ENCODE results near the gene TUBG2. TPM values are rescaled to one million over a fixed set of nuclear protein-coding genes. Genes with fewer than 3 reads are reported as not detected.

The TUBG2 gene
- total RNA-seq, 2 experiments from 2014 or later = 7.5 TPM

DNA sequence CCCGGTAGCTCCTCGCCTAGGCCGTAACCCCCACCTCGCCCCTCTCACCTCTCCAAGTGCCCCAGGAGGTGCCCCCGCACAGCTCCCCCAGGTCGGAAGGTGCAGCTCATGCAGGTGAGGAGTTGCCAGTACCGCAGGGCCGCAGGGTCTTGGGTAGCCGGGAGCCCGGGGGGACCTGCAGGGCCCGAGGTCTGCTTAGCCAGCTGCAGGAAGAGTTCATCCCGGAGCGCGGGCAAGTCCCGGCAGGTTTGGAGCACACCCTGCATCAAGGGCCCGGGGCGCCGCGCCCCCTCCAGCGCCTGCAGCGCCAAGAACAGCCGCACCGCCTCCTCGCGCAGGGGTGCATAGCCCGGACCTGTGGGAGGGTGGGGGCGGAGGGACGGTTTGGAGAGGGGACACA is 13.0 kb downstream of the TUBG2 start:
- Mint-ChIP-seq H3K4me1 (ENCODE audit: low read depth) (peaks cover 23% of the 10 kb centered on the region), H3K4me3 (no peak overlapping the region), H3K36me3 (ENCODE audit: low read depth) (no peaks in the 10 kb centered on the region), H3K27ac (no peak overlapping the region), H3K9me3 (no peaks in the 10 kb centered on the region), H3K27me3 (peaks cover 52% of the 10 kb centered on the region)
- CTCF ChIA-PET = interaction anchor here (1.5 to 2.1 kb wide), 3 partner anchors 8 to 94 kb away, joined by 4 to 9 read pairs (median 8); partner anchors contain the start of gene TUBG2
- intact Hi-C loops (cut with micrococcal nuclease) = no loop called here
- ATAC-seq (no peak), DNase-seq (no peak)
- TF ChIP-seq, protein P1, sequence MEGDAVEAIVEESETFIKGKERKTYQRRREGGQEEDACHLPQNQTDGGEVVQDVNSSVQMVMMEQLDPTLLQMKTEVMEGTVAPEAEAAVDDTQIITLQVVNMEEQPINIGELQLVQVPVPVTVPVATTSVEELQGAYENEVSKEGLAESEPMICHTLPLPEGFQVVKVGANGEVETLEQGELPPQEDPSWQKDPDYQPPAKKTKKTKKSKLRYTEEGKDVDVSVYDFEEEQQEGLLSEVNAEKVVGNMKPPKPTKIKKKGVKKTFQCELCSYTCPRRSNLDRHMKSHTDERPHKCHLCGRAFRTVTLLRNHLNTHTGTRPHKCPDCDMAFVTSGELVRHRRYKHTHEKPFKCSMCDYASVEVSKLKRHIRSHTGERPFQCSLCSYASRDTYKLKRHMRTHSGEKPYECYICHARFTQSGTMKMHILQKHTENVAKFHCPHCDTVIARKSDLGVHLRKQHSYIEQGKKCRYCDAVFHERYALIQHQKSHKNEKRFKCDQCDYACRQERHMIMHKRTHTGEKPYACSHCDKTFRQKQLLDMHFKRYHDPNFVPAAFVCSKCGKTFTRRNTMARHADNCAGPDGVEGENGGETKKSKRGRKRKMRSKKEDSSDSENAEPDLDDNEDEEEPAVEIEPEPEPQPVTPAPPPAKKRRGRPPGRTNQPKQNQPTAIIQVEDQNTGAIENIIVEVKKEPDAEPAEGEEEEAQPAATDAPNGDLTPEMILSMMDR (IDR thresholded peaks at IDR 0.05) = no peak
- POLR2A ChIA-PET = interaction anchor here (0.9 to 1.1 kb wide), 2 partner anchors 94 to 104 kb away, joined by 3 to 4 read pairs; partner anchors contain the start of gene PSMC3IP

- TF ChIP-seq, protein P1 (IDR thresholded peaks at IDR 0.05) = no peak
- ChIA-PET POLR2A (interaction anchor here (1.1 kb wide), 1 partner anchor 106 kb away, joined by 3 read pairs; the partner anchor contains the start of gene MLX), CTCF (interaction anchor here (1.4 to 1.6 kb wide), 4 partner anchors 10 to 95 kb away, joined by 4 to 10 read pairs (median 4); no protein-coding TSS in a partner anchor)
- H3K27me3 Mint-ChIP-seq = peaks cover 52% of the 10 kb centered on the region
- H3K36me3 Mint-ChIP-seq (ENCODE audit: low read depth) = no peaks in the 10 kb centered on the region
- intact Hi-C loops (cut with micrococcal nuclease) = no loop called here
- no peaks in the 10 kb centered on the region for H3K9me3 Mint-ChIP-seq
- ATAC-seq = no peak
- DNase-seq = no peak
- no peak overlapping the region for H3K4me3 Mint-ChIP-seq
- no peak overlapping the region for H3K27ac Mint-ChIP-seq
- peaks cover 31% of the 10 kb centered on the region for H3K4me1 Mint-ChIP-seq (ENCODE audit: low read depth)
These were observed 14.3 kb downstream of the TUBG2 start for GRCh38 chr17:42673266-42673884.

DNA sequence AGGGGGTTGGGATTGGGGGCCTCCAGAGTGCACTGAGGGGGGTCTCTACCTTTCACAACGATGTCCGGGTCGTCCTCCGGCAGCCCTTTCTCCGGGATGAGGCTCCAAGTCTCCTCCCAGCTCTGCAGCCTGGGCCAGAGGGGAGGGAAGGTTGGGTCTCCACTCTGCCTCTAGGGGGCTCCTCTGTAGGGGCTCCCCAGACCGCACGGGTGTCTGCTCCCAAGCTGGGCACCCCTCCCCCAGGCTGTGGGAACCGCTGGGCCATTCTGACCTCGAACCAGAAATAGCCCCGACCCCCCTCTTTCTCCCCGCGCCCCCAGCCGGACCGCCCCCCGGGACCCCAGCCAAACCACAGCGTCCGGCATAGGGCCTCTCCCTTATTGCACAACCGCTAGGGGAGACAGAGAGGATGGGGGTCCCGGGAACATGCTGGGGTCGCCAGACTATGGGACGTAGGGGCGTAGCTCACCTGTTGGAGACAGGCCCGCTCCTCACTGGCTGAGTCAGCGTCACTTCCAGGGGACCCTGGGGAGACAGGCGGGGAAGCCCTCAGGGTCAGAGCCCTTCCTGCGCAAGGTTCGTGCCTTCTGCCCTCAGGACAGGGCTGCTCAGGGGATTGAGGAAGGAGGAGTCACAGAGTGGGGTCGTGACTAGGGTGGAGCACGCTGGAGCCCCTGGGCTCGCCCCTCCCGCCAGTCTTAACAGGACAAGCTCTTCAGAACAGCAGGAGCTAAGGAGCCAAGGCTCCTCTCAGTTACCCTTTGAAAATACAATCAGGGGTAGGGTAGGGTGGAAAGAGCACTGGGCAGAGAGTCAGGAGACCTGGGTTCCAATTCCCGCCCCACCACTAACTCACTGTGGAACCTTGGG is 15.0 kb downstream of the TUBG2 start:
- TF ChIP-seq, protein P1 (IDR thresholded peaks at IDR 0.05) = peak; percentile 69
- peak; percentile 40 for DNase-seq
- no peaks in the 10 kb centered on the region for H3K9me3 Mint-ChIP-seq
- H3K27me3 Mint-ChIP-seq = peaks cover 51% of the 10 kb centered on the region
- H3K27ac Mint-ChIP-seq = no peak overlapping the region
- ATAC-seq = no peak
- no peaks in the 10 kb centered on the region for H3K36me3 Mint-ChIP-seq (ENCODE audit: low read depth)
- CTCF ChIA-PET = interaction anchor here (0.6 to 1.6 kb wide), 4 partner anchors 10 to 96 kb away, joined by 3 to 10 read pairs (median 4); partner anchors contain the start of gene TUBG2
- POLR2A ChIA-PET = interaction anchor here (1.1 kb wide), 1 partner anchor 107 kb away, joined by 3 read pairs; the partner anchor contains the start of gene MLX
- no peak overlapping the region for H3K4me3 Mint-ChIP-seq
- intact Hi-C loops (cut with micrococcal nuclease) = no loop called here
- H3K4me1 Mint-ChIP-seq (ENCODE audit: low read depth) = peaks cover 36% of the 10 kb centered on the region

DNA sequence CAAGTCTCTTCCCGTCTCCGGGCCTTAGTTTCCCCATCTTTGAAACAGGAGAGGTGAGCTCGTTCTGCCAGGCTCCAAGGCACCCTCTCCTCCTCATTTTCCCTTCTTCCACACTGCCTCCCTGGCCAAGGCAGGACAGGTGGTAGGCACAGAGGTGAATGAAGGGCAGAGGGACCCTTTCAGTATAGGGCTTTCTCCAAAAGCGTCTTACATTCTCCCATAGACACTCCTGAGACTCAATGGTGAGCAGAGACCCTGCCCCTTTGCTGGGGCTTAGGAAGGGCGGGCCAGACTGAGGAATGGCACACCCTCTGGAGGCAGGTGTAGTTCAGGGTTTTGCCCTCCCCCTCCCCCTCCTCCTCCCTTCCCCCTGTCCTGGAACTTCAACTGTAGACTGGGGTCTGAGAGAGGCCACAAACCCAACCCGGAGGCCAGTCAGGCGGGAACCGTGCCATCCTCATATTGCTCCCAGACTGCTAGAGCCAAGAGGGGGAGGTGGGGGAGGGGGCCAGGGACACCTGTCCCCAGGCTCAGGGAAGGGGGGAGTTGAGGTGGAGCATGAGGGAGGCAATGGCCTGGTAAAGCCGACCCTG is 15.8 kb downstream of the TUBG2 start:
- H3K9me3 Mint-ChIP-seq = no peaks in the 10 kb centered on the region
- TF ChIP-seq, protein P1 (IDR thresholded peaks at IDR 0.05) = no peak
- peaks cover 40% of the 10 kb centered on the region for H3K4me1 Mint-ChIP-seq (ENCODE audit: low read depth)
- ChIA-PET CTCF (interaction anchor here (0.6 to 1.6 kb wide), 4 partner anchors 9 to 97 kb away, joined by 3 to 10 read pairs (median 4); partner anchors contain the start of gene TUBG2), POLR2A (interaction anchor here (1.1 kb wide), 1 partner anchor 107 kb away, joined by 3 read pairs; the partner anchor contains the start of gene MLX)
- DNase-seq (no peak), ATAC-seq (no peak)
- no peaks in the 10 kb centered on the region for H3K36me3 Mint-ChIP-seq (ENCODE audit: low read depth)
- peaks cover 45% of the 10 kb centered on the region for H3K27me3 Mint-ChIP-seq
- intact Hi-C loops (cut with micrococcal nuclease) = loop anchor here (5.0 kb wide), 1 partner anchor 98 kb away; the partner anchor contains the start of gene PSMC3IP
- no peak overlapping the region for H3K4me3 Mint-ChIP-seq
- H3K27ac Mint-ChIP-seq = no peak overlapping the region

All from activated CD8-positive, alpha-beta T cell treated with anti-CD3 and anti-CD28 coated beads for 36 hours (primary cell).